GM19438 (cell line): ENCODE measurements around the gene RGPD8.
A peak's percentile ranks its signal among the peaks of the same experiment; 100 is the strongest.
"Not testable (repeated sequence)": the region's sequence is repeated elsewhere in the genome, so short reads cannot be mapped to it uniquely, and the experiment has no call there.

Experiments
- ATAC-seq: cut with Tn5 transposase; IDR thresholded peaks from one replicate; pipeline ENCODE4 v1.9.1; 2021; ENCODE audit warnings: low read depth; ENCODE audit not compliant: unreplicated experiment

Gene RGPD8

GRCh38 chr2:112433480-112433879 lies at the start of gene RGPD8:
TSS of gene RGPD8 (minus strand) at chr2:112433645. CDS start at chr2:112433453, 192 bp downstream.
- peak; percentile 98 for ATAC-seq

- no peak for ATAC-seq
Observed at GRCh38 chr2:112483042-112483473, 49.6 kb upstream of the RGPD8 start.

- ATAC-seq: peak; percentile 19
Observed at GRCh38 chr2:112482309-112483041, 49.0 kb upstream of the RGPD8 start.

GRCh38 chr2:112481528-112482233 lies 48.2 kb upstream of the RGPD8 start, which contains the start of gene TTL:
TSS of gene TTL (plus strand) at chr2:112482156. CDS start at chr2:112482345, 189 bp downstream.
- peak; percentile 53 for ATAC-seq

DNA sequence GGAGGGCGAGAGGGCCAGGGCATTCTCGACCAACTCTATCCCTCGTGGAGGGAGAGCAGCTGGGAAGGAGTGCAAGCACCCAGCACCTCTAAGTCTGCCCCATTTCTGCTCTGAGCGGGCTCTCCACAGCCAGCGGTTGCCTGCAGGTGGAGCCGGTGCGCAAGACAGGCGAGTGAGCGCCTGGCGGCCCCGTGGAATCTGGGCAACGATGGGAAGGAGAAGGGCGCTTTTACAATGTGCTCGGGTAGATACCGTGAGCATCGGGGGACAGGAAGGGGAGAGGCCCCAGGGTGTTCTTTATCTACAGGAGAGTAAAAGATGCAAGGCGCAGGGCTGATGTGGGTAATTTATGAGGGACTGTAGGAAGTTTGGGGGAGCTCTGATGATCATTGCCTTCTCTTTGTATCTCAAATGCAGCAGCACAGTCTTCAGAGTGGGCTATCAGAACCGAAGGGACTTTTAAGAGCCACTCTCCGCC lies 47.6 kb upstream of the RGPD8 start:
- peak; percentile 66 for ATAC-seq

DNA sequence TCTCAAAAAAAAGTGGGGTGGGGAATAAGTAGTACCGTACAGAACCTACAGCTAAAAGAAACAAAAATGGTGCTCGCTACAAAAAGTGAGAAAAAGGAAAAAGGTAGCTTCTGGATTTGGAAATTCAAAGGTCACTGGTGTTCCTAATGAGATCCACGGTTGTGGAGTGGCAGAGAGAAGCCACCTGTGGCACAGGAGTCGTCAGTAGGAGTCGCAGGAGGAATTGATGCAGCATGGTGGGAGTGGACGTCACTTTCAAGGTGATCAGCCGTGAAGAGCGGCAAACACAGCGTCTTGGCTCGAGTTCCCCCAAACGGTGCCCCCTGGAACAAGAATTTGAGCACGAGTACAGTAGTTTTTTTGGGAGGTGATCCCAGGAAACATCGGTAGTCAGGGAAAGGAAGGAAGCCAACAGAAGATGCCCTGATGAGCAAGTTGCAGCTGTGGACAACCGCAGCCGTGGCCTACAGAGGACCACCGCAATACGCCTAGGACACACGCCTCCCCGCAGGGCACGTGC lies 47.1 kb upstream of the RGPD8 start:
- no peak for ATAC-seq

- no peak for ATAC-seq
Observed at GRCh38 chr2:112476434-112476833, 43.0 kb upstream of the RGPD8 start.

- ATAC-seq: no peak
Observed at GRCh38 chr2:112474844-112475486, 41.5 kb upstream of the RGPD8 start.

DNA sequence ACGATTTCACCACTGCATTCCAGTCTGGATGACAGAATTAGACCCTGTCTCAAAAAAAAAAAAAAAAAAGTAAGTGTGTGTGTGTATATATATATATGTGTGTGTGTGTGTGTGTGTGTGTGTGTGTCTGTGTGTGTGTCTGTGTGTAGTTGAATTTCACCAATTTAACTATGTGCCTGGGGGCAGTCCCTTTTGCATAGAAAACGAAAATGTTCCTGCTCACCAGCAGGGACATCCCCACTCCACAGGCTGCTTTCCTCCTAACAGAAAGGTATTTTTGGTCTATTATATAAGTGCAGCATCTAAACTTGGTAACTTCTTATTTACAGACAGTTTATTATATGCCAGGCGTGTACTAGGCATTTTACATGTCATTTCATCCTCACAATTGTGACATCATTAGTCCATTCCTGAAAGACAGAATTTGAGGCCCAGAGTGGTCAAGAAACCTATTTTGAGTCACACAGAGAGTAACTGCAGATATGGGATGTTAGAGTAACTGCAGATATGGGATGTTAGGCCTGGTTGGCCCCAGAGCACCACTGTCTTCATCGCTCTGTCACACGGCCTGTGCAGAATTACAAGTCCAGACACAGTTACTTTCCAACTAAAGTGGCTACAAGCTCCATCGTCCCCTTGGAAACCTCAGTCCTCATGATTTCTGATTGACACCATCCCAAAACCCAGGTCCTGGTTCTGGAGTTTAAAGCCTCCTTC lies 39.3 kb upstream of the RGPD8 start:
- ATAC-seq: no peak

DNA sequence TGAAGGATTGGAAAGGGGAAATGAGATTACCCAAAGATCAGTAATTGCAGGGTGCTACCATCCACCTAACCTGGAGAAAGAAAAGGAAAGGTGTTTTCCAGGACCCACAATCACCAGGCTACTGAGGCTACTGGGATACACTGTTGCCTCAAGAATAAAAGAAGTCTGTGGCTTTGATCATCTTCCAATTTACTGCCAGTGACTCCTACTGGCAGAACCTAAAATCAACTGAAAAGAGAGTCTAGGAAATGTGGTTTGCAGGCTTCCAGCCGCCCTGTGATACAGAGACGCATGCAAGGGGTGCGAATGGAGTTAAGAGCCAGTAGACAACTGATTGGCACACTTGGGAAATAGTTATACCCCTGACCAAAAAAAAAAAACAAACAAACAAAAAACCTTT lies 31.9 kb upstream of the RGPD8 start:
- ATAC-seq: no peak

DNA sequence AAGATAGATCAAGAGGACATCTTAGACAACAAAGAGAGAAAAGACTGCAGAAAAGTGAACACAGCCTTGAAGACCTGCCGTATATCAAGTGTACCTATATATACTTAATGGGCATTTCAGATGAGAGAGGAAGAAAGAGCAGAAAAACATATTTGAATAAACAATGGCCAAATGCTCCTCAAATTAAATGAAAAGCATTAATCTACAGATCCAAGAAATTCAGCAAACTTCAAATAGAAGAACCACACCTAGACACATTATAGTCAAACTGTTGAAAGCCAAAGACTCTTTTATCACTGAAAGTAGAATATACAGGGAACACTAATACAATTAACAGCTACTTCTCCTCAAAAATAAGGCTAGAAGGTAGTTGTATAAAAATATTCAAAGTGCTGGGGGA lies 29.8 kb upstream of the RGPD8 start:
- no peak for ATAC-seq

DNA sequence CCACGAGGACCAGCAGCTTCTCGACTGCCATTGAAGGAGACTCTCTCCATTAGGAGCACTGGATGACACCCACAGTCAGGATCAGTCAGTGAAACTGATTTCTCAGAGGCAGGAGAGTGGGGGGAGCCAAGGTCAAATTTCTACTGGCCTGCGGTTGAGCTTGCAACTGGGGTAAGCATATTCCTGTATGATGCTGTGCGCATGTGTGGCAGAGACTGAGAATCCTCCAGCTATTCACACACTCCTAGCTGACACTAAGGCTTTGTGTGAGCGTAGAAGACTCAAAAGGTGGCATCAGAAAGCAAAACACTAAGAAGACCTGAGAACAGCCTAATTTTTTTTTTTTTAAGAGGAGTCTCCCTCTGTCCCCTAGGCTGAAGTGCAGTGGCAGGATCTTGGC lies 28.7 kb upstream of the RGPD8 start:
- no peak for ATAC-seq

DNA sequence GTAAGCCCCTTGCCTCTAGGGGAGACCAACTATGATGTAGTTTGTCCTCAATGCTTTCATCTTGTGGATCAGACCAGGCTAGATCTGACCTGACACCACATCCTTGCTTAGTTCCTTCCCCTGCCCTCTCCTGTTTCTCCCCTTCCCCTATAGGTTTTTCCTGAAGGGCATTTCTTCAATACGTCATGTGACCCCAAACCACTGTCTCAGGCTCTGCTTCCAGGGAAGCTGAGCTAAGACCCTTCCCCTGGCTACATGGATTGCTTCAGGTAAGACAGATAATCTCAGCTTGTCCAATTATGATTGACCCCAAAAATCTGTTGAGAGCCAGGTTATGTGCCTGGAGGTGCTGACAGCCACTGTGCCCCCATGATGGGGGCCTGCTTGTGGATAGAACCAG lies 25.9 kb upstream of the RGPD8 start:
- no peak for ATAC-seq

DNA sequence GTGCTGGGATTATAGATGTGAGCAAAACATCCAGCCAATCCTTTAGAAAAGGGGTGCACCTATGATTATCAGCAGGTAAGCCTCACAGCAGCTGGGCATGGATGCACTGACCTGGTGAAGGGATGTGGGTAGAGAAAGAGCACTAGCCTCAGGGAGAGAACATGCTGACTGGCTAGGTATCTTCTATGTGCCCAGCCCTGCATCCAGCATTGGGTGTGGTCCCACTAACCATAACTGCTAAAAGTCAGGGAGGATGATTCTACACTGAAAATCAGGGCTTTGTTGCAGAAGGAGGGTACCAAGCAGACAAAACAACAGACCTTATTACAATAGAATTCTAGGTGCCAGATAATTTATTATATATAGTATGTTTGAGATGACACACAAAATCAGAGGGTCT lies 21.1 kb upstream of the RGPD8 start:
- no peak for ATAC-seq

DNA sequence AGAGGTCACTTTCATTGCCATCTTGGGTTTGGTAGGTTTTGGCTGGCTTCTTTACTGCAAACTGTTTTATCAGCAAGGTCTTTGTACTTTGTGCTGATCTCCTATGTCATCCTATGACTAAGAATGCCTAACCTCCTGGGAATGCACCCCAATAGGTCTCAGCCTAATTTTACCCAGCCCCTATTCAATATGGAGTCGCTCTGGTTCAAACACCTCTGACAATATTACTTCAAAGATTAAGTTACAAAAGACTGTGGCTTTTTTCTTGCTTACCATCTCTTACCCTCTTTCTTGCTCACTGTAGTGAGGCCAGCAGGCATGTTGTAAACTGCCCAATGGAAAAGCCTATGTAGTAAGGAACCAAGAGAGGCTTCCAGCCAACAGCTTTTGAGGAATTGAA lies 17.9 kb upstream of the RGPD8 start:
- no peak for ATAC-seq

DNA sequence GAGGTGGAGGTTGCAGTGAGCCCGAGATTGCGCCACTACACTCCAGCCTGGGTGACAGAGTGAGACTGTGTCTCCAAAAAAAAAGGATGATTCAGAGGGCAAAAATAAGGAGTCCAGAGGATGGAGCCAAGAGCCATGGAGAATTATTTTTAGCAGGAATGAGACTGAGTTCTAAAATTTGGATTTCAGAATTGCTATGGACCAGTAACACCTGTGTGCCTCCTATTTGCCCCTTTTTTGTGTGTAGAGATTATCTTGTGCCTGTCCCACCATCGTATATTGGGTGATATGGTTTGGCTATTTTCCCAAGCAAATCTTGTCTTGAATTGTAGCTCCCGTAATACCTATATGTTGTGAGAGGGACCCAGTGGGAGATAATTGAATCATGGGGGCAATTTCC lies 16.4 kb upstream of the RGPD8 start:
- ATAC-seq: no peak

DNA sequence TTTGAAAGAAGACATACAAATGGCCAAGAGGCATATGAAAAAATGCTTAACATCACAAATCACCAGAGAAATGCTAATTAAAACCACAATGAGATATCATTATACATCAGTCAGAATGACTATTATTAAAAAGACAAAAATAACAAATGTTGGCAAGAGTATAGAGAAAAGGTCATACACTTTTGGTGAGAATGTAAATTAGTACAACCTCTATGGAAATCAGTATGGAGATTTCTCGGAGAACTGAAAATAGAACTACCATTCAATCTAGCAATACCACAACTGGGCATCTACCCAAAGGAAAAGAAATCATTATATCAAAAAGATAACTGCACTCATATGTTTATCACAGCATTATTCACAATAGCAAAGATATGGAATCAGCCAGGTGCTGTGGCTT lies 10.8 kb upstream of the RGPD8 start:
- not testable (repeated sequence) for ATAC-seq

- ATAC-seq: not testable (repeated sequence)
Observed at GRCh38 chr2:112438603-112439261, 5.3 kb upstream of the RGPD8 start.

DNA sequence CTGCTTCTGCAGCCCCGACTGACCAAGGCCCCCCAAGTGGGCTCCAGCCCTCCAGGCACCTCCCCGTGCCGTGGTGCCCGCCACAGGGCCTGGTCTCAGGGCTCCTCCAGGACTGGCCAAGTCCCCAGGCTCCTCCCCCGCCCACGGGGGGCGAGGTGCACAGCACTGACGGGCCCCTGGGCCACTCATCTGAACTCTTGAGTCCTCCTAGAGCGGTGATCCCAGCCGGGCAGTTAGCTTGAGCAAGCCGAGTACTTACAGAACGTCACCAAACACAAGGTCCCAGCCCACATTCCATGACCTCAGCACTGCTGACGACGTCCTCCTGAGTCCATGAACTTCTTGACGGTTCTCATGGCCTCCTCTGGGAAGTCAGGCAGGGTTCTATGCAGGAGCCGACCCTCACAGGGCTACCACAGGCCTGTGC lies 4.0 kb upstream of the RGPD8 start:
- ATAC-seq: not testable (repeated sequence)

- not testable (repeated sequence) for ATAC-seq
Observed at GRCh38 chr2:112436993-112437392, 3.5 kb upstream of the RGPD8 start.
